HepG2 (cell line): ENCODE measurements around the gene MARK2. TPM values are rescaled to one million over a fixed set of nuclear protein-coding genes. Genes with fewer than 3 reads are reported as not detected.
A peak's percentile ranks its signal among the peaks of the same experiment; 100 is the strongest.

Experiments
- HHEX ChIP-seq: IDR thresholded peaks from 2 replicates; pipeline ENCODE4 v1.6.1; 2016; ENCODE audit warnings: control low read depth
- KLF11 ChIP-seq: IDR thresholded peaks from 2 replicates; pipeline ENCODE4 v1.6.1; 2016; ENCODE audit warnings: missing compliant biosample characterization
- RARA ChIP-seq: IDR thresholded peaks from 2 replicates; pipeline ENCODE4 v1.6.1; 2016; ENCODE audit warnings: missing genetic modification reagents, missing compliant biosample characterization
- RBM39 ChIP-seq: fragments of 200-400 bp; formaldehyde crosslinking; IDR thresholded peaks from one replicate; pipeline ENCODE4 v1.6.1; 2018; ENCODE audit warnings: antibody characterized with exemption, mild to moderate bottlenecking, low read depth, low read length; ENCODE audit not compliant: poor library complexity, severe bottlenecking
- REL ChIP-seq: sonication (generic); formaldehyde crosslinking; conservative IDR thresholded peaks from 2 replicates; pipeline ENCODE4 v1.8.0; 2022; ENCODE audit warnings: mild to moderate bottlenecking, missing genetic modification reagents, moderate library complexity
- SAFB2 ChIP-seq: sonication (generic); formaldehyde crosslinking; IDR thresholded peaks from 2 replicates; pipeline ENCODE4 v1.5.1; 2020; ENCODE audit warnings: missing genetic modification reagents, low read depth, mild to moderate bottlenecking, borderline replicate concordance
- SAP130 ChIP-seq: IDR thresholded peaks from 2 replicates; pipeline ENCODE4 v1.6.1; 2016; ENCODE audit warnings: low read depth
- SNAPC5 ChIP-seq: sonication (generic); formaldehyde crosslinking; IDR thresholded peaks from 2 replicates; pipeline ENCODE4 v1.8.1; 2023; ENCODE audit warnings: mild to moderate bottlenecking, missing genetic modification reagents, borderline replicate concordance
- UBTF ChIP-seq: sonication (generic); formaldehyde crosslinking; IDR thresholded peaks from 2 replicates; pipeline ENCODE4 v1.4.0; 2020; ENCODE audit warnings: mild to moderate bottlenecking, missing genetic modification reagents
- ZNF33B ChIP-seq: sonication (generic); formaldehyde crosslinking; IDR thresholded peaks from 2 replicates; pipeline ENCODE4 v1.5.1; 2020; ENCODE audit warnings: mild to moderate bottlenecking, missing genetic modification reagents
- ZNF605 ChIP-seq: sonication (generic); formaldehyde crosslinking; IDR thresholded peaks from 2 replicates; pipeline ENCODE4 v1.8.0; 2022; ENCODE audit warnings: mild to moderate bottlenecking, missing genetic modification reagents
- ZNF616 ChIP-seq: sonication (generic); formaldehyde crosslinking; IDR thresholded peaks from 2 replicates; pipeline ENCODE4 v1.5.0; 2020; ENCODE audit warnings: low read depth, mild to moderate bottlenecking, missing genetic modification reagents
- ZNF672 ChIP-seq: sonication (generic); formaldehyde crosslinking; IDR thresholded peaks from 2 replicates; pipeline ENCODE4 v1.8.1; 2022; ENCODE audit warnings: missing genetic modification reagents
- ZNF709 ChIP-seq: sonication (generic); formaldehyde crosslinking; IDR thresholded peaks from 2 replicates; pipeline ENCODE4 v1.5.0; 2020; ENCODE audit warnings: mild to moderate bottlenecking, missing genetic modification reagents
- ZSCAN20 ChIP-seq: sonication (generic); formaldehyde crosslinking; IDR thresholded peaks from 2 replicates; pipeline ENCODE4 v1.4.0; 2020; ENCODE audit warnings: missing genetic modification reagents, mild to moderate bottlenecking, borderline replicate concordance
- polyA plus RNA-seq, 8 experiments: library from polyadenylated mRNA; depleted of rRNA in 3 of 8; stranded (reverse) in 7 of 8; unstranded in 1 of 8; fragments of >200 nt; fragmentation: Illumina TruSeq in 4 of 8; extraction: Trizol in 4 of 8; gene quantifications; 2 replicates each; pipeline versions ENCODE4 v1.2.1 to v1.2.3, GENCODE V29; 2011 to 2016; ENCODE audit warnings: low read depth in 4 of 8, missing spikeins in 1 of 8, mixed read lengths in 1 of 8; ENCODE audit not compliant: insufficient read depth in 1 of 8
- total RNA-seq, 5 experiments: library from RNA; depleted of rRNA; stranded (reverse); fragments of >200 nt; fragmentation: Illumina TruSeq; extraction: Trizol; gene quantifications; 2 replicates each; pipeline ENCODE4 v1.2.3, GENCODE V29; 2016; ENCODE audit warnings: low read depth in 1 of 5
- TF ChIP-seq, protein P1 (sequence below): IDR thresholded peaks from 2 replicates; pipeline ENCODE4 v1.6.1; 2018; ENCODE audit warnings: missing genetic modification reagents, mild to moderate bottlenecking, missing compliant biosample characterization
- TF ChIP-seq, protein P2 (sequence below), 2 experiments: fragments of 450-650 bp in 1 of 2; sonication (generic) in 1 of 2; formaldehyde crosslinking; IDR thresholded peaks; 2 replicates each; pipeline versions ENCODE4 v1.5.0 to v1.8.0; 2020 to 2022; ENCODE audit warnings: mild to moderate bottlenecking in 1 of 2, missing genetic modification reagents in 1 of 2
- TF ChIP-seq, protein P3 (sequence below), 2 experiments: sonication (generic) in 1 of 2; formaldehyde crosslinking in 1 of 2; IDR thresholded peaks; 2 replicates each; pipeline versions ENCODE4 v1.4.0 to v1.6.1; 2016 to 2020; ENCODE audit warnings: borderline replicate concordance in 1 of 2, low read depth in 1 of 2, mild to moderate bottlenecking in 1 of 2, missing genetic modification reagents in 1 of 2

Gene MARK2
- total and polyA plus RNA-seq, 2 of the 13 experiments (the other 11 are each of a cell fraction or from before 2014, with no cell fraction given): 13.5 to 13.9 TPM

- TF ChIP-seq, protein P1, sequence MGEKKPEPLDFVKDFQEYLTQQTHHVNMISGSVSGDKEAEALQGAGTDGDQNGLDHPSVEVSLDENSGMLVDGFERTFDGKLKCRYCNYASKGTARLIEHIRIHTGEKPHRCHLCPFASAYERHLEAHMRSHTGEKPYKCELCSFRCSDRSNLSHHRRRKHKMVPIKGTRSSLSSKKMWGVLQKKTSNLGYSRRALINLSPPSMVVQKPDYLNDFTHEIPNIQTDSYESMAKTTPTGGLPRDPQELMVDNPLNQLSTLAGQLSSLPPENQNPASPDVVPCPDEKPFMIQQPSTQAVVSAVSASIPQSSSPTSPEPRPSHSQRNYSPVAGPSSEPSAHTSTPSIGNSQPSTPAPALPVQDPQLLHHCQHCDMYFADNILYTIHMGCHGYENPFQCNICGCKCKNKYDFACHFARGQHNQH (CRISPR knock-in tag): no peak
- TF ChIP-seq, protein P2, sequence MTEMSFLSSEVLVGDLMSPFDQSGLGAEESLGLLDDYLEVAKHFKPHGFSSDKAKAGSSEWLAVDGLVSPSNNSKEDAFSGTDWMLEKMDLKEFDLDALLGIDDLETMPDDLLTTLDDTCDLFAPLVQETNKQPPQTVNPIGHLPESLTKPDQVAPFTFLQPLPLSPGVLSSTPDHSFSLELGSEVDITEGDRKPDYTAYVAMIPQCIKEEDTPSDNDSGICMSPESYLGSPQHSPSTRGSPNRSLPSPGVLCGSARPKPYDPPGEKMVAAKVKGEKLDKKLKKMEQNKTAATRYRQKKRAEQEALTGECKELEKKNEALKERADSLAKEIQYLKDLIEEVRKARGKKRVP (CRISPR knock-in tag; IDR thresholded peaks at IDR 0.05): no peak
- TF ChIP-seq UBTF (CRISPR knock-in tag): peak; percentile 58; the same call in 1 of the 2 replicates
- TF ChIP-seq REL (CRISPR knock-in tag): 0 out of 2 replicates have a peak, but pooled peaks have one; percentile 20
- TF ChIP-seq ZSCAN20 (CRISPR knock-in tag): no peak
- TF ChIP-seq KLF11 (CRISPR knock-in tag): no peak
- 0 out of 2 replicates have a peak, but pooled peaks have one; percentile 1 for TF ChIP-seq ZNF616
- TF ChIP-seq, protein P3, sequence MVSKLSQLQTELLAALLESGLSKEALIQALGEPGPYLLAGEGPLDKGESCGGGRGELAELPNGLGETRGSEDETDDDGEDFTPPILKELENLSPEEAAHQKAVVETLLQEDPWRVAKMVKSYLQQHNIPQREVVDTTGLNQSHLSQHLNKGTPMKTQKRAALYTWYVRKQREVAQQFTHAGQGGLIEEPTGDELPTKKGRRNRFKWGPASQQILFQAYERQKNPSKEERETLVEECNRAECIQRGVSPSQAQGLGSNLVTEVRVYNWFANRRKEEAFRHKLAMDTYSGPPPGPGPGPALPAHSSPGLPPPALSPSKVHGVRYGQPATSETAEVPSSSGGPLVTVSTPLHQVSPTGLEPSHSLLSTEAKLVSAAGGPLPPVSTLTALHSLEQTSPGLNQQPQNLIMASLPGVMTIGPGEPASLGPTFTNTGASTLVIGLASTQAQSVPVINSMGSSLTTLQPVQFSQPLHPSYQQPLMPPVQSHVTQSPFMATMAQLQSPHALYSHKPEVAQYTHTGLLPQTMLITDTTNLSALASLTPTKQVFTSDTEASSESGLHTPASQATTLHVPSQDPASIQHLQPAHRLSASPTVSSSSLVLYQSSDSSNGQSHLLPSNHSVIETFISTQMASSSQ (IDR thresholded peaks at IDR 0.05; ENCODE audit: low read depth): no peak
- TF ChIP-seq, protein P3 (CRISPR knock-in tag; IDR thresholded peaks at IDR 0.05; ENCODE audit: borderline replicate concordance): no peak
- TF ChIP-seq SAFB2 (CRISPR knock-in tag): 0 out of 2 replicates have a peak, but pooled peaks have one; percentile 13
- TF ChIP-seq ZNF33B: no peak
- 0 out of 2 replicates have a peak, but pooled peaks have one; percentile 5 for TF ChIP-seq RARA (CRISPR knock-in tag)
- peak; percentile 79 for TF ChIP-seq RBM39
- no peak for TF ChIP-seq SNAPC5 (CRISPR knock-in tag)
- TF ChIP-seq ZNF672 (CRISPR knock-in tag): no peak
- TF ChIP-seq ZNF709: 0 out of 2 replicates have a peak, but pooled peaks have one; percentile 35
- peak; percentile 57; the same call in 1 of the 2 replicates for TF ChIP-seq SAP130
- no peak for TF ChIP-seq HHEX (CRISPR knock-in tag)
- TF ChIP-seq ZNF605 (CRISPR knock-in tag): no peak
These were observed 79.0 kb downstream of the MARK2 start (continued) for GRCh38 chr11:63917692-63918506.
